ENCODE data around the gene SCGN.

- TF ChIP-seq ZC3H4 (CRISPR knock-in tag; IDR thresholded peaks at IDR 0.05; ENCODE audit: borderline replicate concordance) = no peak
- TF ChIP-seq, protein P1, sequence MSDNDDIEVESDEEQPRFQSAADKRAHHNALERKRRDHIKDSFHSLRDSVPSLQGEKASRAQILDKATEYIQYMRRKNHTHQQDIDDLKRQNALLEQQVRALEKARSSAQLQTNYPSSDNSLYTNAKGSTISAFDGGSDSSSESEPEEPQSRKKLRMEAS (IDR thresholded peaks at IDR 0.05) = no peak
- TF ChIP-seq REST (IDR thresholded peaks at IDR 0.05; ENCODE audit: borderline replicate concordance in 1 of 2, low read depth in 1 of 2, low read length in 2 of 2) = no peak
These were observed 75.0 kb downstream of the SCGN start for GRCh38 chr6:25727028-25727427.
